ENCODE data around the gene C8G. TPM values are rescaled to one million over a fixed set of nuclear protein-coding genes. Genes with fewer than 3 reads are reported as not detected.

C8G gene
- total and polyA plus RNA-seq, 2 of the 8 experiments (the other 6 are each of a cell fraction or from before 2014, with no cell fraction given): 0.62 to 0.80 TPM

DNA sequence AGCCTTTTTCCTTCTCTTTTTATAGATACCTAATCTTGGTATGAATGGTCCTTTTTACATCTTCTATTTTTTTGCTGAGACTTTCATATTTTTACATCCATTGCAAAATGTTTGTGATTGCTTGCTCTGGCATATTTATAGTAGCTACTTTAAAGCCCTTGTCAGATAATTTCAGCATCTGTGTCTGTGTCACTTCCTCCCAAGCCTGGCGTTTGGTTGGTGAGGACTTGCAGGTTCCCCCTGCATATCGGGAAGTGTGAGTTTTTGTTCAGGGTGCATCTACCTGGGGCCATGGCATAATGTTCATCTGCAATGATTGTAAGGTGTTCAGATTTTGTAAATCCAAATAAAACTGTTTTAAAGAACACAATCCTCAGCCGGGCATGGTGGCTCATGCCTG is 9.4 kb upstream of the C8G start (continued):
- no peak for TF ChIP-seq CTBP2 (IDR thresholded peaks at IDR 0.05; ENCODE audit: borderline replicate concordance, insufficient read depth, insufficient read length, low read length)
- no peak for TF ChIP-seq RBBP5 (IDR thresholded peaks at IDR 0.05; ENCODE audit: borderline replicate concordance, low read depth, low read length)
- no peak for TF ChIP-seq FOSL1 (IDR thresholded peaks at IDR 0.05; ENCODE audit: insufficient read depth, low read depth, low read length)
